GM10847 (cell line): Measurements from ENCODE around the gene BCAS3.

ENCODE experiments used
- POLR2A ChIP-seq: IDR thresholded peaks from 2 replicates; pipeline ENCODE4 v1.6.1; 2011; ENCODE audit not compliant: insufficient read length; ENCODE audit errors: extremely low read depth

The BCAS3 gene

DNA sequence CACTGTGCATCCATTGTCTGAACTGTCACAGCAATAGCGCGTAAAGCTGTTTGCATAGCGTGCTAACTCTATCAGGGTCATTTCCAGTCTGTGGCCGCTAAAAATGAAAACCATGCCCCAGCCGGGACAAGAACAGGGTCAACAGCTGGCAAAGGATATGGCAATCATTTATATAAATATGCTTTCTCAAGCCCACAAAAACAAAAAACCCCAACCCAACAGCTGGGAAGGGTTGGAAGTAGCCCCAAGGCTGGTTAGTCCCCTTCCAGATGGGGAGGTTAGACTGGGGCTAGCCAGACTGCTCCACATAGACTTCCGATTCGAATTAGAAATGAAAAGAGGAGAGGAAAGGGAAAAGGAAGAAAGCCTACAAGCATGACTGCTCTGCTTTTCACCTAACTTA is 518.7 kb downstream of the BCAS3 start:
- TF ChIP-seq POLR2A, result no peak

DNA sequence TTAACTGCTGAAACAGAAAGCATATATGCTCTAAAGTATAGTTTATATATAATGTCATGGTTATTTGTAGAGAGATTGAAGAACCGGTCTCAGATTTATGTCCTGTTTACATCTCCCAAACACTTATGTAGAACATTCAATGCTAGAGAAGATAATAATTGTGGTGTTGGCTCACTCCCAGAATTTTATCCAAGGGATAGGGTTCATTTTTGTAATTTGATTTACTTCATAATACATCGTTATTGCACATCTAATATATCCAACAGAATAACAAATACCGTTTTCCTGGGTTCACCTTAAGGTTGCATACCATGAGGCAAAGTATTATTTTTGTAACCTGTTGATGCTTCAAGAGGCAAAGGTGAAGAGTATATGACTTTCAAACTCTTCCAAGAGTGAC is 519.1 kb downstream of the BCAS3 start:
- TF ChIP-seq POLR2A, result no peak

DNA sequence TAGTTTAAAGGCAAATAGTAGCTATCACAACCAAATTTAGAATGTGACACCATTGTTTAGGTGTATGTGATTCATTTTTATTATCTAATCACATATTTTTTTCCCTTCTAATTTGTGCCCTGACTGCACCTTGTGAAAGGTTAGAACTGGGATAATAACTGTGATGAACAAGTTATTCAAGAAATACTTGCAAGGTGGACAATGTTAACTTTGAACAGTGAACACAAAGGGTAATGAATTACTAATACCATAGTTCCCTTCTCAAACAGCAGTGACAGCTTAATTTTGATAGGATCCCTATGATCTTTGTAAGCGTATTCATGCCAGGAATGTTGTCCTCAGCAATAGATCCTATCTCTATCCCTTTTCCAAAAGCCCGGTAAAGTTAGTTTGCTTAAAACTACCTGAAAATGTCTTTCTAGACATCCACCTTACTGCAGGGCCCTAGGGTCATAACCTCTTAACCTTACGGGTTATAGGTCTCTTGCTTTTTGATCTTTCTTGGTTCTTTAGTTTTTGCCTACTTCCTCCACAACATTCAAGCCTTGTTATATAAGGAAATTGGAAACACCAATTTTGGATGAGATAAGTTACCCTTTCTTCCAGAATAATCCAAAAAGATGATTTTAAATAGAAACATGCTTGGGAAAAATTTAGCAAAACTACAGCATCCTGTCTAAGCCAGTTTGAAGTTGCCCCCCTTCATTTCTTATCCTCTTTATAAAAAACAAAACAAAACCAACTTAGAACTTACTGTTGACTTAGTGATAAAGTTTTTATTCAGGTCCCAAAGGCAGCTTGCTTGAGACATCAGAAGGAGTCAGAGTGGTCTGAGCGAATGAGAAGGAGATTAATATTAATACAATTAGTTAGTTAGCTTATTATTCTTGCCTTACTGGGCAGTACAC is 522.0 kb downstream of the BCAS3 start:
- no peak for TF ChIP-seq POLR2A

DNA sequence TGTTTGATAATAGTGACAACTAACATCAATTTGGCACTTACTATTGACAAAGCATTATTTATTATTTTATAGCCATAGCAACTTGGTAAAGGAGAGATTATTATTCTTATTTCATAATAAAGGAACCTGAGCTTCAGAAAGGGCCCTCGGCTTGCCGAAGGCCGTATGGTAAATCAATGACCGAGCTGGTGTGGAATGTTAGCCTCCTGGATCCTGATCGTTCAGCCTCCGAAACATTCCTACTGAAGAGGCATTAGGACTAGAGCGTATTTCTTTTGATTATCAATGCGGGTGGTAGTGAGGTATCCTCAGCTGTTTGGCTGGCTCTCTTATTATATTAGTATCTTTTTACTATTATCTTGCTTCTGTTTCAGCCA is 522.7 kb downstream of the BCAS3 start:
- TF ChIP-seq POLR2A, result no peak

DNA sequence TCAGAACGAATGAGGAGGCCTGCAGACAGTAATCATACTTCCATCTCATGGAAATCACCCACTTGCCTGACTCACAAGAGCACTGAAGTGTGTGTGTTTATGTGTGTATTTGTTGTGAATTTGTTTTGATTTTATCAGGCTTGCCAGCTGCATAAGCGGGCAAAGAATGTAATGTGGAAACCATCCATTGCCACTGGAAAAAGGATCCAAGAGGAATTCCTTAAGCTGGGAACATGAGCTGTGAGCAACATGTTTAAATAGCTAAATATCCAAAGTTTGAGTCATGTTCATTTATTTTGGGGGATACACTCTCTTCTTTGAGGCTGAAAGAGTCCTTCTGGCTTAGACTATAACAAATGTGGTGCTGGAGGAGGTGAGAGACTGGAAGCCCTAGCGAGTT is 523.6 kb downstream of the BCAS3 start:
- TF ChIP-seq POLR2A, result no peak

DNA sequence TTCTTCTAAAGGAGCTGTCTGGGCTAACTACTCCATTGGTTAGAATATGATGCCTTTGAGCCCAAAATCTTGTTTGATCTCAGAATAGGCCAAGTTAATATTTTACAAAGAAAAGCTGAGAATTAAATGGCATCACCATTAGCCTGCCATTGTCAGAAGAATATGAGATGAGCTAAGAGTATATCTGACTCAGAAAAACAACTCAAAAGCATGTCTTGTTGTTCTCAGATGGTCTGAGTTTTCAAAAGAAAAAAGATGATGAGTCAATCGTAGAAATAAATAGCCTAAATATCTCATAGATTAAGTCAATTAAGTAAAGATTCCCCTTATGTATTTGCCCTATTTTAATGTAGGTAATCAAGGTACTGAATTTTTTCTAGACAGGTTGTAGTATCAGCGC is 524.9 kb downstream of the BCAS3 start:
- no peak for TF ChIP-seq POLR2A

DNA sequence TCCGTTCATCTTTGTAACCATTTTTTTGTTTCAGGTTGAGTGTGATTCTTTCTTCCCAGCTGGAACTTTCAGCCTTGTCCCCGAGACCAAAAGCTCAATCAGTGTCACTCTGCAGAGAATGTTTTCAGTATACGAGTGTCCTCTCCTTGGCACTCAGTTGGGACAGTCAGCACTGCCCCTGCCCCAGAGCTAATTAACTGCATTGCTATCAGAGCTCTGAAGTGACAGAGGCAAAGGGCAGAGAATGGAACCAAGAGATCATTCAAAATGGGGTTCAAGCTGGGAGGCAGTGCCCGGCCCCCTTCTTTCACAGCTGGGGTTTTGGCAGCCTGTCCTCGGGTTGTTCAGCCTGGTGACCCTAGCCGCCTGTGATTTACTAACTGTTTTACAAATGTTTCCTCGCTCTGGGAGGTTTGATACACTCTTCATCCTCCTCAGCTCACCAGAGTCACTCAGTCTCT is 526.0 kb downstream of the BCAS3 start:
- TF ChIP-seq POLR2A, result no peak

DNA sequence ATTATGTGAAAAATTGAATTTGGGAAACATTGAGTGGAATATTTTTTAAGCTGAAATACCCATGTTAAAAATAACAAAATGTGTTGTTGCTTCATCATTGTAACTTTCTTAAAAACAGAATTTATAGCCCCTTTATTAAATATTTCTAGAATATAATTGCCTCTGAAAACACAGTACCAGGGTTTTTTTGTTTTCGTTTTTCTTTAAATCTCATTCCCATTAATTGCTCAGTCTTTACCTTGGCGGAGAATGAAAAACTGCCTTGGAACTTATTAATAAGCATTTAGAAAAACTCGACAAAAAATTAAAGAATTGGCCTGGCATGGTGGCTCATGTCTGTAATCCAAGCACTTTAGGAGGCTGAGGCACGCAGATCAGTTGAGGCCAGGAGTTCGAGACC is 526.8 kb downstream of the BCAS3 start:
- TF ChIP-seq POLR2A, result no peak

DNA sequence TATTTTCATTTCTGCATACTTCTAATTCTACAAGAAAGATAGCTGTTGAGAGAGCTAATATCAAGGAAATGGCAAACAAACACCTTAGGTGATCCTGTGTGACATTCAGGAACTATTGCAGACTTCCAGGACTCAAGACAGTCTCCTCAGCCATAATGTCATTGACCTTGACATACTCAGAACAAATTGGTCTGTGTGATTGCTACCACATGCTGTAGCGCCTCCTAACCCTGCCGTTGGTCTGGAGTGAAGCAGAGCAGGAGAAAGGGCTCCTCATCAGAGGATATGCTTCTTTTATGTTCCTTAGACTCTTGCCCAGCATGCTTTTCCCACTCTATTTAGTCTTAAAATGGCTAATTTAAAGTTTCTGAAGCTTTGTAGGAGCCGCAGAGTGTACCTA is 527.8 kb downstream of the BCAS3 start:
- TF ChIP-seq POLR2A, result no peak

DNA sequence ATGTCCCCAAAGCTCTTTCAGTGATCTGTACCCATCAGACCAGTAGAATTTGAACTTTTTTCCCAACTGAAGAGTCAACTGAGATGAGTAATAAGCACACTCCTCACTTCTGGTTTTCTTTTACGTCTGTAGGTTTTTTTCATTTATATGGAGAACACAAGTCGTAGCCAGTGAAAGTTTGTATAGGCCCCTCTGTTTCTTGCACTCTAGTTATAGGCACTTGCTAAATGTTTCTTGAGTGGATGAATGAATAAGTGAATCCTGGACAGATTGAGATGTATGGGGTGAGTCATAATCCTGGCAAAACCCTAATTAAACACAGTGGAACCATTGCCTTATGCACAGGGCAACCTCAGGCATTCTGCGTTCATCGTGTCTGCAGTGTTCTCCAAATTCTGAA is 528.3 kb downstream of the BCAS3 start:
- TF ChIP-seq POLR2A, result no peak

DNA sequence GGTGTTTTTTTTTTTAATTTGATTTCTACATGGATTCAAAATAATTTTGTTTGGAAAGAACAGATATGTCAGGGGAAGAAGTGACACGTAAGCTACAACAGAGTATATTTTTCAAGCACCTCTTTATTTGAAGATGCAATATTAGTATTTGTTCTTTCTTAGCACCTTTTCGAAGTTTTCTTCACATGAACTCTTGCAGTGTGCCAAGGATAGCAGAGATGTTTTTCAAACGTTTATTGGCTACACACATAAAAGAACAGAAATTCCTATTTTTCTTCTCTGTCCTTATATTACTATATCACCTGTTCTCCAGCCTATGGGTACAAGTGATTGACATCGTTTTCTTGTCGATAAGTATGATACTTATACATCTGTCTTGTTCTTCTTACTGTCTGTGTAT is 529.3 kb downstream of the BCAS3 start:
- no peak for TF ChIP-seq POLR2A

DNA sequence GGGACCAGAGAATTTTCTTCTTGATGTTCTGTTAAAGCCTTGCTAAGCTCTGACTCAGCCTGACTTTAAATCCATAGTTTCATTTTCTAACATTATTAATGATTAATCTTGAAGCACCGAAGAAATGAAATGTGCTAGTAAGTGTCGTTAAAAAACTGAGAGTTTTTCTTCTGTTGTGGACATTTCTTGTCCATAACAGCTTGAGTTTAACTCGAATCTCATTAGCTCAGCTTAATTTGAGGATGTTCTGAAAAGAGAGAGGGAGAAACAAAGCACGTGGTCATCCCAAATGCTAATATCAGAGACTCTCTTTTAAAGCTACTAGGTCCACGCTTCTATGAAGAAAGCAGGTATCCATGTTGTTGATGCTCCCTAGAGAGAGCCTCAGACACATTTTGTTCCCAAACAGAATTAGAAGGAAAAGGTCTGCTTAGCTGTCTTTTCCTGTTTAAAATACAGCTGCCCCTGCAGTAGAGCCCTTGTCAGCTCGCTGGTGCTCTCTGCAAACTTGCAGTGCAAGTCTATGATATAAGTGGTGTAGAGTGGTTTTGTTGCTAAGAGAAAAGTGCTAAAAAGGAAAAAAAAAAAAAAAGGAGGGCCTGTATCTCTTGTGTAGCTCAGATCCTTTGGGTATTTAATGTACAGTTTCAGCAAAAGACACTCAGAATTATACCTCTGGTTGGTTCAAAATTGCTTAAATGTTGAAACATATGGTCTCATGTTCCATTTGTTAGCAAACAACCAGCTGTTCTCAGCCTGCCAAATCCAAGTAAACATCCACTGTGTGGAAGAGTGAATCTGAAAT is 530.9 kb downstream of the BCAS3 start:
- no peak for TF ChIP-seq POLR2A

DNA sequence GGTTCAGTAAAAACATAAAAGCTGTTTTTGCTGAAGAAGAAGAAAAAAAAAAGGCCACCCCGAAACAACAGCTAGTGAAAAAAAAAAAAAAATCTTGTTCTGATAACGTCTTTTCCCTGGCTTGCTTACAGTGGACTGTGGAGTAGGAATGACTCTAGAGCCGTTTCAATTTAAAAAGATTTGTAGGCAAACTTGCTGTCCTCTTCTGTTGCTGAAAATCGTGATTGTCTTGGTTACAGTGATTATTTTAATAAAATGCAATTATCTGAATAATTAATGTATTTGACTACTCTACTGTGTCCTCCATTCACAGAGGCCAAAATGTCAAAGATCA is 531.4 kb downstream of the BCAS3 start:
- no peak for TF ChIP-seq POLR2A

DNA sequence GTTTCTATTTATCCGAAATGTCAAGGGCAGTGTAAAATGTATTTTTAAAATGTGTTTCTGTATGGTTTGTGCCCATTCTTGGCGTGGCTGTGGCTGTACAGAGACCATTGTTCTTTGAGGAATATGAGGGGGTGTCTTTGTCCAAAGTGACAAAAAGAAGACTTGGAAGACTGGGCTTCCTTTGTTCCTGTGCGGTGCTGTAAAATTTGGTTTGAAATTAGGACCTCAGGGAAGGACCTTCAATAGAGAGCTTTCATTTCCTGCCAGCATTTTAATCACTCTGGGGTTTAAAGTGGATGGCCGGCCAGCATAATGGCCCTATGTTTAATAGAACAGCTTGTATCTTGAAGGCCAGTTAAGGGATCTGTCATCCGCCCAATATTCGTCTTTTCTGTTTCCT is 531.9 kb downstream of the BCAS3 start:
- no peak for TF ChIP-seq POLR2A

DNA sequence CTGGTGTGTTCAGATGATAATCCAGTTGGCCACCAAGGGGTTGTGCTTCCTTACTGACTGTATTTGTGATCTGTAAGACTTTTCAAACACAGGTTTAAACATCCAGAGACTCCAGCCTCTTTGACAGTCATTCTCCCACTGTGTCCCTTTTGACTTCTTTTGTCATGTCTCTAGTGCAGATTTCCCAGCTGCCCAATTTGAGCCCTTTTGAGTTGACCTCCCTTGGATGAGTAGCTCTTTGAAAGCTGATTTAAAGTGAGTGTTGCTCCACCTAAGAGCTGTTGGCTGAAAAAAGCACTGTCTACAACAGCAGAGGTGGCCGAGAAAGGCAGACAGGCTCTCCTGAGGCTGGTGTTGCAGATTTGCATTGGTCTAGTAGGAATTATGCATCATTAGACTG is 533.6 kb downstream of the BCAS3 start:
- no peak for TF ChIP-seq POLR2A

DNA sequence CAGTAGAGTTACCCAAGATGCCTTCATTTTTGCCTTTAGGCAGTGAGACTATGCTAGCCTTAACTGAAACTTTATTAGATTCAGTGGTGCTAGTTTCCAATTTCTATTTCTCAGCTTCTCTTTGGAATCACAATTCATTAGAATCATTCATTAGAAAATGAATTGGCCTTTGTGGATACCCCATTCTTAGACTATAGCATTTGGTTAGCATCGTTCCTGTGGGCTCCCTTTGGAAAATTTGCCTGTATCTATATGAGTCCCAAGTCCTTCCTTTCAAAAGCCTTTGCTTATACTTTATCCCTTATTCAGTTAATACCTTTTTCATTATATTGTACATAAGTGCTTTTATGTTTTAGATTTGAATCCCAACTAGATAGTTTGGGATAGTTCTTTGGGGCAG is 535.0 kb downstream of the BCAS3 start:
- no peak for TF ChIP-seq POLR2A
